Activated CD4-positive, alpha-beta T cell treated with anti-CD3 and anti-CD28 coated beads, Interleukin-2, amount 50 U/mL, for 16 hours (primary cell): ENCODE measurements around the gene TMEM163.
"Not testable (repeated sequence)": the region's sequence is repeated elsewhere in the genome, so short reads cannot be mapped to it uniquely, and the experiment has no call there.

ENCODE experiments used
- DNase-seq: peaks from one replicate; pipeline ENCODE4 v3.0.0-alpha.2; 2020

Gene TMEM163

GRCh38 chr2:134660626-134661402 lies 58.0 kb downstream of the TMEM163 start:
- no peak for DNase-seq

- no peak for DNase-seq
These were observed 59.1 kb downstream of the TMEM163 start for GRCh38 chr2:134659724-134660123.

GRCh38 chr2:134657650-134658250 lies 61.0 kb downstream of the TMEM163 start:
- peak; percentile 19 for DNase-seq

GRCh38 chr2:134656391-134656790 lies 62.4 kb downstream of the TMEM163 start:
- DNase-seq, result not testable (repeated sequence)

GRCh38 chr2:134648586-134648985 lies 70.2 kb downstream of the TMEM163 start:
- no peak for DNase-seq

- DNase-seq, result no peak
These were observed 71.1 kb downstream of the TMEM163 start for GRCh38 chr2:134647607-134648256.

GRCh38 chr2:134642938-134643337 lies 75.9 kb downstream of the TMEM163 start:
- peak; percentile 5 for DNase-seq

- DNase-seq, result no peak
These were observed 78.3 kb downstream of the TMEM163 start for GRCh38 chr2:134640494-134640893.

GRCh38 chr2:134639265-134639664 lies 79.5 kb downstream of the TMEM163 start:
- no peak for DNase-seq

- DNase-seq, result no peak
These were observed 82.1 kb downstream of the TMEM163 start for GRCh38 chr2:134636714-134637113.

GRCh38 chr2:134634054-134634753 lies 84.6 kb downstream of the TMEM163 start:
- DNase-seq, result no peak

- DNase-seq, result no peak
These were observed 88.2 kb downstream of the TMEM163 start for GRCh38 chr2:134630504-134631159.

- DNase-seq, result no peak
These were observed 90.3 kb downstream of the TMEM163 start for GRCh38 chr2:134628453-134628852.

- no peak for DNase-seq
These were observed 92.0 kb downstream of the TMEM163 start for GRCh38 chr2:134626781-134627180.

GRCh38 chr2:134625311-134625710 lies 93.5 kb downstream of the TMEM163 start:
- no peak for DNase-seq

- DNase-seq, result peak; percentile 76
These were observed 95.0 kb downstream of the TMEM163 start for GRCh38 chr2:134623796-134624195.

- no peak for DNase-seq
These were observed 95.8 kb downstream of the TMEM163 start for GRCh38 chr2:134623046-134623445.

GRCh38 chr2:134621939-134622705 lies 96.7 kb downstream of the TMEM163 start:
- DNase-seq, result no peak

GRCh38 chr2:134619250-134619649 lies 99.5 kb downstream of the TMEM163 start:
- DNase-seq, result no peak

GRCh38 chr2:134615480-134615879 lies 103.3 kb downstream of the TMEM163 start:
- not testable (repeated sequence) for DNase-seq

- DNase-seq, result no peak
These were observed 107.5 kb downstream of the TMEM163 start for GRCh38 chr2:134611316-134611715.

GRCh38 chr2:134610871-134611270 lies 107.9 kb downstream of the TMEM163 start:
- no peak for DNase-seq
